GM12892 (cell line): ENCODE measurements around the gene SLC2A5.

ENCODE experiments used
- POLR2A ChIP-seq: IDR thresholded peaks from 2 replicates; pipeline ENCODE4 v1.6.1; 2011; ENCODE audit warnings: low read depth, low read length, control low read depth
- POLR2AphosphoS5 ChIP-seq: IDR thresholded peaks from 2 replicates; pipeline ENCODE4 v1.6.1; 2011; ENCODE audit warnings: low read depth, low read length, control low read depth
- TAF1 ChIP-seq: IDR thresholded peaks from 2 replicates; pipeline ENCODE4 v1.6.1; 2011; ENCODE audit warnings: low read depth, mild to moderate bottlenecking, control low read depth, low read length, borderline replicate concordance

- TF ChIP-seq POLR2A (no peak), POLR2AphosphoS5 (no peak), TAF1 (no peak)
These were observed 62.3 kb downstream of the SLC2A5 start for GRCh38 chr1:9006956-9007615.
